ENCODE measurements around the gene ACP1.
"Not testable (repeated sequence)": the region's sequence is repeated elsewhere in the genome, so short reads cannot be mapped to it uniquely, and the experiment has no call there.

ACP1 gene

GRCh38 chr2:314561-315336 is 50.0 kb downstream of the ACP1 start:
- DNase-seq: no peak

- DNase-seq: not testable (repeated sequence)
These were observed 51.2 kb downstream of the ACP1 start for GRCh38 chr2:315925-316324.

- no peak for DNase-seq
These were observed 51.6 kb downstream of the ACP1 start for GRCh38 chr2:316381-316780.

GRCh38 chr2:317501-318424 is 53.0 kb downstream of the ACP1 start:
- DNase-seq: peak; percentile 32 to 45

- DNase-seq: no peak
These were observed 54.4 kb downstream of the ACP1 start for GRCh38 chr2:319059-319600.

GRCh38 chr2:320561-320960 is 55.8 kb downstream of the ACP1 start:
- DNase-seq: no peak

- no peak for DNase-seq
These were observed 57.6 kb downstream of the ACP1 start for GRCh38 chr2:322326-322725.

GRCh38 chr2:323035-323434 is 58.3 kb downstream of the ACP1 start:
- no peak for DNase-seq
